H4 (cell line): ENCODE data around the gene SGSH. TPM values are rescaled to one million over a fixed set of nuclear protein-coding genes. Genes with fewer than 3 reads are reported as not detected.
A peak's percentile ranks its signal among the peaks of the same experiment; 100 is the strongest.

Experiments
- DNase-seq: peaks from one replicate; pipeline ENCODE4 v3.0.0-alpha.2; 2015; ENCODE audit warnings: low spot score
- total RNA-seq: library from RNA; depleted of rRNA; stranded (reverse); fragments of >200 nt; shearing (Covaris generic); gene quantifications from 2 replicates; pipeline ENCODE4 v1.2.3, GENCODE V29; 2014

SGSH gene
- total RNA-seq, 1 experiment from 2014 or later, result 12.3 TPM

GRCh38 chr17:80227156-80227555 lies 7.0 kb upstream of the SGSH start:
- DNase-seq, result no peak

GRCh38 chr17:80225230-80225629 lies 5.1 kb upstream of the SGSH start:
- DNase-seq, result no peak

GRCh38 chr17:80224683-80225082 lies 4.5 kb upstream of the SGSH start:
- no peak for DNase-seq

- no peak for DNase-seq
Observed at GRCh38 chr17:80223838-80224497, 3.8 kb upstream of the SGSH start.

GRCh38 chr17:80223142-80223815 lies 3.1 kb upstream of the SGSH start:
- no peak for DNase-seq

- DNase-seq, result no peak
Observed at GRCh38 chr17:80222376-80223141, 2.4 kb upstream of the SGSH start.

GRCh38 chr17:80221351-80222105 lies 1.4 kb upstream of the SGSH start:
- DNase-seq, result no peak

GRCh38 chr17:80220736-80221215 lies 643 bp upstream of the SGSH start:
- no peak for DNase-seq

- no peak for DNase-seq
Observed at GRCh38 chr17:80219763-80220053, 425 bp downstream of the SGSH start.

GRCh38 chr17:80219013-80219762 lies 945 bp downstream of the SGSH start:
- peak; percentile 96 for DNase-seq

GRCh38 chr17:80218391-80218790 lies 1.7 kb downstream of the SGSH start:
- no peak for DNase-seq

GRCh38 chr17:80217703-80218362 lies 2.3 kb downstream of the SGSH start:
- DNase-seq, result no peak

- DNase-seq, result no peak
Observed at GRCh38 chr17:80216473-80217456, 3.4 kb downstream of the SGSH start.

GRCh38 chr17:80214878-80215210 lies 5.3 kb downstream of the SGSH start:
- no peak for DNase-seq

- DNase-seq, result no peak
Observed at GRCh38 chr17:80214012-80214877, 5.9 kb downstream of the SGSH start.

- DNase-seq, result no peak
Observed at GRCh38 chr17:80213643-80213975, 6.5 kb downstream of the SGSH start.

GRCh38 chr17:80212962-80213642 lies 7.0 kb downstream of the SGSH start:
- DNase-seq, result no peak

GRCh38 chr17:80212511-80212910 lies 7.6 kb downstream of the SGSH start:
- no peak for DNase-seq
